HG03196 (cell line): ENCODE results near the gene PDZD11.
A peak's percentile ranks its signal among the peaks of the same experiment; 100 is the strongest.
"Not testable (repeated sequence)": the region's sequence is repeated elsewhere in the genome, so short reads cannot be mapped to it uniquely, and the experiment has no call there.

Experiments
- ATAC-seq: cut with Tn5 transposase; IDR thresholded peaks from one replicate; pipeline ENCODE4 v1.9.1; 2021; ENCODE audit not compliant: unreplicated experiment

Gene PDZD11, protein sequence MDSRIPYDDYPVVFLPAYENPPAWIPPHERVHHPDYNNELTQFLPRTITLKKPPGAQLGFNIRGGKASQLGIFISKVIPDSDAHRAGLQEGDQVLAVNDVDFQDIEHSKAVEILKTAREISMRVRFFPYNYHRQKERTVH

DNA sequence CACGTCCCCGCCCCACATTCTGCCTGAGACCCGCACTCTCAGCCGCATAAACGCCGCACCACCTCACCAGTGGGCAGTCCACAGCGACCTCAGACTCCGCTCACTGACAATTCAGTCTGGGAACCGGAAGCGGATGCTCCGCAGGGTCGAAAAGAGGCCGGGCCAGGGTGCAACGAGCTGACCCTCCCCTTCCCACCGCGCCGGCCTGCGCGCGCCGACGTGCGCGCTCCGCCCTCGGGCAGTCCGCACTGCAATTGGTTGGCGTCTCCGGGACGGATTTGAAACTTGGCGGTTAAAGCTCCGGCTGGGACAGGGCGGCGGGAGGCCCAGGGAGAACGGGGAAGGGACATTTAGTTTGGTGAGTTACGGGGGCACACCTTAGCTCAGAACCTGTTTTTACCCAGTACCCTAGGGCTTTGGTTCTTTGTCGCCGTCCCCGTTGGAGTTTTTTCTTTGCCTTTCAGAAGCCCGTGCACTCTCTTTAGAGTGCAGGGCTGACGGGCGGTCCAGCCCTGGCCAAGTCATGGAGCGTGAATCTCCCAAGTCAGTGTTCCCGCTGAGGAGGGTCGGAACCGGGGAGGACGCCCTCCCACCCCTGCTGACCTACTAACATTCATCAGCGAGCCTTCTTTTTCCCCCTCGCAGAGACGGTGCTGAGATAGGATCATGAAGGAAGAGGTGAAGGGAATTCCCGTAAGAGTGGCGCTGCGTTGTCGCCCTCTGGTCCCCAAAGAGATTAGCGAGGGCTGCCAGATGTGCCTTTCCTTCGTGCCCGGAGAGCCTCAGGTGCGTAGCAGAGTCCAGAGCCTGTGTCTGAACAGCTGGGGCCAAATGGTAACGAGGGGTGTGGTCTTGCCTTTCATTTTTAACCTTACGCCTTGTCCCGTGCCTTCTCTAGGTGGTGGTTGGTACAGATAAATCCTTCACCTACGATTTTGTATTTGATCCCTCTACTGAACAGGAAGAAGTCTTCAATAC is at the start of gene PDZD11, which contains the start of gene KIF4A:
PDZD11 (minus strand) TSS at position 135 of the 978 bp plus-strand sequence. CDS start 586 bp downstream, outside the sequence.
KIF4A (plus strand) TSS at position 312 of the 978 bp plus-strand sequence; CDS start at position 667, 355 bp downstream.
- ATAC-seq: peak; percentile 95

DNA sequence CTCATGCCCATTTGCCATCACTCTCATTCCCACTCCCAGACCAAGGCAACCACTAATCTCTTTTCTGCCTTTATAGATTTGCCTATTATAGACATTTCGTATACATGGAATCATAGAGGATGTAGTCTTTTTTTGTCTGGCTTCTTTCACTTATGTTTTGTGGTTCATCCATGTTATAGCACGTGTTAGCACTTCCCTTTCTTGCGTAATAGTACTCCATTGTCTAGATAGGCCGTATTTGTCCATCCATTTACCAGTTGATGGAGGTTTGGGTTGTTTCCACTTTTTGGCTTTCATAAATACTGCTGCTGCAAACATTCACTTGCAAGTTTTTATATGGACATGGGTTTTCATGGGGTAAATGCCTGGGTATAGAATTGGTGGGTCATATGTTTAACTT is 48.6 kb upstream of the PDZD11 start:
- ATAC-seq: no peak

DNA sequence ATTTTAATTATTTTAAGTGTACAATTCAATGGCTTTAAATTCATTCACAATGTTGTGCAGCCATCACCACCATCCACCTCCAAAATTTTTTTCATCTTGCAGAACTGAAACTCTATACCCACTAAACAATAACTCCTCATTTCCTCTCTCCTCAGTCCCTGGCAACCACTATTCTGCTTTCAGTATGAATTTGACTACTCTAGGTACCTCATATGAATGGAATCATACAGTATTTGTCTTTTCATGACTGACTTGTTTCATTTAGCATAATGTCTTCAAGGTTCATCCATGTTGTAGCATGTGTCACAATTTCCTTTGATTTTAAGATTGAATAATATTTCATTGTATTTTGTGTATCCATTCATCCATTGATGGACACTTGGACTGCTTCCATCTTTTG is 47.0 kb upstream of the PDZD11 start:
- peak; percentile 100 for ATAC-seq

DNA sequence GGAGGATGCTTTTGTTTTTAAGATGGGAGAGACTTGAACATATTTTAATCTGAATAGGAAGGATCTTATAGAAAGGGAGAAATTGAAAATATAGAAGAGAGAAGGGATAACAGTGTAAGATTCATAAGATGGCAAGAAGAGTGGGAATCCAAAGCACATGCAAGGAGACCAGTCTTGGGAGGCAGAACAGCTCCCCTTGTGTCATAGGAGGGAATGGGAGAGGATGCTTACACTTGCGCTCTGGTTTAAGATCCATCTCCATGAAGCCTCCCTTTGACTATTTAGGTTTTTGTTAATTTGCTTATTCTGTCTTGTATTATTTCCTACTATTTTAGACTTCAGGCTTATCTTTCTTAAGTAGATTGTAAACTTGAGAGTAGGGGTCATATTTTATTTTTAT is 42.9 kb upstream of the PDZD11 start:
- ATAC-seq: no peak

GRCh38 chrX:70331161-70331560 is 41.4 kb upstream of the PDZD11 start:
- ATAC-seq: no peak

GRCh38 chrX:70324326-70324725 is 34.6 kb upstream of the PDZD11 start:
- ATAC-seq: no peak

DNA sequence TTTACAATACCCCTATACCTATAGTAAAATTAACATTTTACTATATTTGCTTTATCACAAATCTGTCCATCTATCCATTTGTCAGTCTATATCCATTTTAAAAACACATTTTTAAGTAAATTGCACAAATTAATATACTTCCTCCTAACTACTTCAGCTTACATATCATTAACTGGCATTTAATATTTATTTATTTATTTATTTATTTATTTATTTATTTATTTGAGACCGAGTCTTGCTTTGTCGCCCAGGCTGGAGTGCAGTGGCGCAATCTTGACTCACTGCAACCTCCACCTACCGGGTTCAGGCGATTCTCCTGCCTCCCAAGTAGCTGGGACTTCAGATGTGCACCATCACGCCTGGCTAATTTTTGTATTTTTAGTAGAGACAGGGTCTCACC is 33.9 kb upstream of the PDZD11 start:
- ATAC-seq: not testable (repeated sequence)

DNA sequence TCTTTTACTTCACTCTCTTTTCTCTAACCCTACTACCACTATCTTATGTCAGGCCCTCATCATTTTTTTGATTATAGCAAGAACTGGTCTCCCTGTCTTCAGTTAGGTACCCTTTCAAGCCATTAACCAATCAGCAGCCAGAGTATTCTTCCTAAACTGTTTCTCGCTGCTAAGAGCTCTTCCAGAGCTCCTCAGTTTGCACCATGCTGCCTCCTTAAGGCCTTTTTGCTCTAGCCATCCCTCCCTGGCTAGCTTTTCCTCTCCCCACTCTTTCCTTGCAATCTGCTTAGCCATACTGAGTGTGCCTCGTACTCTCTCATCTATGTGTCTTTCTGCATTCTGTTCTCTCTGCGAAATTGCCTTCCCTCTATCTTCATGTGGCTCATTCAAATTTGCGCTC is 33.1 kb upstream of the PDZD11 start:
- no peak for ATAC-seq

DNA sequence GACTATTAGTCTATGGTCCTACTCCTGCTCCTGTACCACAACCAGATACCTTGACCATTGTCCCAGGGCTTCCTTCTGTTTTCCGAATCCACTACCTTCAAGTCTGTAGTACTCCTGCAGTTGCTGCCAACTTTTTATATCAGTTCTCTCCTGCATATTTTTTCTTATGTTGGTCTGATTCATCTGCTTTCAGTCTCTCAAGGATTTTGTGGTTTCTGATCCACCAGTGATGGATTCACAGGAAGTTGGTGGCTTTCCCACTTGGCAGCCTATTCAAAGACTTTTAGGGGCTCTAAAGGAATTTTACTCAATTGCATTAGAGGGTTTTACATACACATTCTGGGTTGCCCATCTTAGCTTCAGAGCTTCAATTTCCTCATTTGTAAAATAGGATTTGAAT is 23.8 kb upstream of the PDZD11 start:
- ATAC-seq: no peak

GRCh38 chrX:70301716-70302115 is 12.0 kb upstream of the PDZD11 start:
- no peak for ATAC-seq

DNA sequence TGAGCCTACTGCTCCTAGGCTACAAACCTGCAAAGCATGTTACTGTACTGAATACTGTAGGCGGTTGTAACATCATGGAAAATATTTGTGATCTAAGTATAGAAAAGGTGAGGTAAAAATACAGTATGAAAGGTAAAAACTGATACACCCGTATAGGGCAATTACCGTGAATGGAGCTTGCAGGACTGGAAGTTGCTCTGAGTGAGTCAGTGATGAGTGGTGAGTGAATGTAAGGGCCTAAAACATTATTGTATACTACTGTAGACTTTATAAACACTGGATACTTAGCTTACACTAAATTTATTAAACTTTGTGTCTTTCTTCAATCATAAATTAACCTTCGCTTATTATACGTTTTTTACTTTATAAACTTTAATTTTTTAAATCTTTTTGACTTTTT is 3.9 kb upstream of the PDZD11 start:
- ATAC-seq: no peak

DNA sequence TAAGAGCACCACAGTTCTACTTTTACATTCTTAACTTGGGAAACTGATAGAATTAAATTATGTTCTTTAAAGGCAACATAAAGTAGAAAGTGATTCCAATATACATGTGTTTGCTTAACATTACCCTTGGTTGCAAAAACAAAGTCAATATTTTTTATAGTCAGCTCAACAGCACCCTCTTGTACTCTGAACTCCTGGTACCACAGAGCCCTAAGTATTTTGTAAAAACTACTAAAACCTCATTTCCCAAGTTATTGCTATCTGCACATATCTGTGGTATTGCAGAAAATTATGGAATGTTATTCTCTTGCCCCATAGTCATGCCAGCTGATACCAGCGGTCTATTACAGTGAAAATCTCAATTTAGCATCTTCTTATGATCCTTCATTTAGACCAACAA is 3.1 kb upstream of the PDZD11 start:
- ATAC-seq: no peak

GRCh38 chrX:70289168-70289792 is 447 bp downstream of the PDZD11 start:
- ATAC-seq: no peak

DNA sequence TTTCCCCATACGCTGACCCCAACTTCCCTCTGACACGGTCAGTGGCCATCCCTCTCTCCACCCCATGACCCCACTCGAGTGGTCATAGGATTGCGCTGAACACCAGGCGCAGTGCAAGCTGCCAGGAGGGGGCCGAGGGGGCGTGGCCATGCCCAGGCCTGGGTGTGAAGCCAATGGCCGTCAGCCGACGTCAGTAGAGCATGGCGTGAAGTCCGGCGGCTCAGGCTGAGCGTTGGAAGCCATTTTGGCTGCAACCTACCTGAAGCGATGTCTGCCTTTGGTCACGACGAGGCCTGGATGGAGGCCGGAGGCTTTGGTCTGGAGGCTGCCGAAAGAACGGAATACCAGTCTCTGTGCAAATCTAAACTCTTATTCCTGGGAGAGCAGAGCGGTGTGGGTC is 7.8 kb downstream of the PDZD11 start, which contains the start of gene RAB41:
RAB41 (plus strand) TSS at position 222 of the 400 bp plus-strand sequence; CDS start at position 268, 46 bp downstream.
- no peak for ATAC-seq

DNA sequence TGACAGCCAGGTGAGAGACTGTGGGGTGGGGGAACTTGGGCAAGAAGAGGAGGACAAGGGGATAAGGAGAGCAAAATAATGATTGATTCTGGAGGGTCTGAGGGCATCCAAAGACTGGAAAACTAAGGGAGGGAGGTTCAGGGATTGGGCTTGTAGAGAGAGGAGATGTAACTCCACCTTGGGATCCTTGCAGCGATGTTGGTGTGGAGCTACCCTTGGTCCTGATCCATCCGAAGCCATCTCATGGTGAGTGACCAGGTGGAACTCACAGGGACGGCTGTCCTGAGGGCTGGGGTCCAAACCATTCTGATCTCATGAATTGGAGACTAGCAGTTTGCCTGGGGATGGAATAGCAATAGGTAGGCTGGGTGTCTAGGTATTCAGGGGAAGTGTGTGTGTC is 9.2 kb downstream of the PDZD11 start:
- no peak for ATAC-seq

DNA sequence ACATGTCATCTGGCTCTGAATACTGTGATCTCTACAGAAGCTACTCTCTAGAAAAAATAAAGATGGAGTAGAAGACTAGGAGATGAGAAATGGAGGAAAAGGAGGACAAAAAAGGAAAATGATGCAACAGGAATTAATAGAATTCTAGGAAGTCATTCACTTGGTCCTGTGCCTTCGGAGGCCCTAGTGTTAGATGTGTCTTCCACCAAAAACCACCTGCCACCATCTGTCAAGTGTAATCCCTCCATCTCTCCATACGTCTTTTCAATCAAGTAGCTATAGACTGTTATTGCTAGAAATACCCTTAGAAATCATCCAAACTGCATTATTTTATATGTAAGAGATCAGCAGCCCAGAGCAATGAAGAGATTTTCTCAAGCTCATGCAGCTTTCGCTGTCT is 10.6 kb downstream of the PDZD11 start:
- no peak for ATAC-seq

DNA sequence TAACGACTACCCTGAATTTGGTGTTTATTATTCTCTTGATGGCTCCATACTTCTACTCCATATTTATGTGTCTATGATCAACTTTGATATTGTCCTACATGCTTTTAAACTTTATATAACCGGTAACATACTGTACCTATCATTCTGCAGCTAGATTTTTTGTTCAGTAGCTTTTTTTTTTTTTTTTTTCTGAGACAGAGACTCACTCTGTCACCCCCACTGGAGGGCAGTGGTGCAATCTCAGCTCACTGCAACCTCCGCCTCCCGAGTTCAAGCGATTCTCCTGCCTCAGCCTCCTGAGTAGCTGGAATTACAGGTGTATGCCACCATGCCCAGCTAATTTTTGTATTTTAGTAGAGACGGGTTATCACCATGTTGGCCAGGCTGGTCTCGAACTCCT is 15.7 kb downstream of the PDZD11 start:
- ATAC-seq: not testable (repeated sequence)

- no peak for ATAC-seq
These were observed 21.7 kb downstream of the PDZD11 start, which contains the start of gene ARR3 for GRCh38 chrX:70268034-70268433. TSS of gene ARR3 (plus strand) at chrX:70268334. CDS start at chrX:70269386, 1,052 bp downstream.

- ATAC-seq: no peak
These were observed 24.9 kb downstream of the PDZD11 start for GRCh38 chrX:70264784-70265183.

- ATAC-seq: no peak
These were observed 26.7 kb downstream of the PDZD11 start for GRCh38 chrX:70262952-70263567.

GRCh38 chrX:70260104-70260503 is 29.6 kb downstream of the PDZD11 start, which contains the start of gene P2RY4:
TSS of gene P2RY4 (minus strand) at chrX:70260204. CDS start at chrX:70259624, 580 bp downstream.
- no peak for ATAC-seq
